HepG2 (cell line): ENCODE results near the gene CYP2W1. TPM values are rescaled to one million over a fixed set of nuclear protein-coding genes. Genes with fewer than 3 reads are reported as not detected.

Experiments used
- ATAC-seq: fragments of 200-7000 bp; cut with Tn5 transposase; 3 replicates; pipeline ENCODE4 v1.9.1; 2020; ENCODE audit warnings: mild to moderate bottlenecking, moderate library complexity
- BruUV-seq: library from RNA; stranded (reverse); fragments of 400-500 nt; replicated peaks from 2 replicates; lab custom pipeline; 2021; lab: Mats Ljungman, UMichigan
- CTCF ChIA-PET: fragments of 300-600 bp; formaldehyde crosslinking; extraction: SDS; loops from one replicate; lab custom pipeline; 2021; ENCODE audit warnings: low total read pairs, inconsistent platforms, low intra/inter-chr PET ratio; lab: Yijun Ruan, JAX
- POLR2A ChIA-PET: fragments of 350-600 bp; sonication (Branson Sonifier 250); formaldehyde crosslinking; loops from one replicate; lab custom pipeline; 2020; ENCODE audit warnings: antibody characterized with exemption, inconsistent platforms; lab: Yijun Ruan, JAX
- DNase-seq: peaks from one replicate; pipeline ENCODE4 v3.0.0-alpha.2; 2015; ENCODE audit warnings: low spot score
- FAIRE-seq: peaks from 3 replicates; lab custom pipeline; 2011; peaks lifted over from hg19 to GRCh38; lab: Jason Lieb, UNC
- H2AFZ ChIP-seq: one replicate; pipeline ENCODE4 v1.6.1; 2011; ENCODE audit warnings: low read length, inconsistent platforms
- H3K27ac ChIP-seq: fragments of 300-600 bp; 3 replicates; pipeline ENCODE4 v1.8.0; 2011; ENCODE audit warnings: mixed run types, mild to moderate bottlenecking, mixed read lengths, low read length, inconsistent platforms; ENCODE audit not compliant: insufficient read depth; ENCODE audit errors: extremely low read length
- H3K27me3 ChIP-seq, 2 experiments: fragments of 200-600 bp in 1 of 2; 2 replicates in 1 of 2; 3 replicates in 1 of 2; pipeline versions ENCODE4 v1.6.0 to v1.8.0; 2011; ENCODE audit warnings: low read length in 2 of 2, mild to moderate bottlenecking in 2 of 2, moderate library complexity in 2 of 2, inconsistent platforms in 1 of 2; ENCODE audit not compliant: insufficient read depth in 2 of 2, control insufficient read depth in 1 of 2
- H3K36me3 ChIP-seq, 2 experiments: fragments of 200-600 bp in 1 of 2; replicated peaks in 1 of 2; 2 replicates in 1 of 2; 3 replicates in 1 of 2; pipeline versions ENCODE4 v1.5.1 to v1.8.0; 2011; ENCODE audit warnings: low read length in 2 of 2, inconsistent platforms in 1 of 2; ENCODE audit not compliant: insufficient read depth in 2 of 2, control insufficient read depth in 1 of 2
- H3K4me1 ChIP-seq: 2 replicates; pipeline ENCODE4 v1.5.1; 2012; ENCODE audit warnings: low read length, inconsistent platforms; ENCODE audit not compliant: insufficient read depth
- H3K4me2 ChIP-seq: 2 replicates; pipeline ENCODE4 v1.6.0; 2011; ENCODE audit warnings: low read depth, low read length, inconsistent platforms
- H3K4me3 ChIP-seq, 3 experiments: fragments of 200-600 bp in 1 of 3; sonication (generic), shearing (Covaris generic) in 1 of 3; replicated peaks in 1 of 3; 2 replicates each; pipeline ENCODE4 v1.5.1; 2011 to 2016; ENCODE audit warnings: low read length in 3 of 3, inconsistent platforms in 2 of 3, low read depth in 2 of 3, mild to moderate bottlenecking in 2 of 3, control low read depth in 1 of 3, mixed read lengths in 1 of 3; ENCODE audit not compliant: insufficient read depth in 1 of 3
- H3K79me2 ChIP-seq: one replicate; pipeline ENCODE4 v1.6.1; 2011; ENCODE audit warnings: low read length, inconsistent platforms; ENCODE audit not compliant: insufficient read depth
- H3K9ac ChIP-seq: 2 replicates; pipeline ENCODE4 v1.6.0; 2011; ENCODE audit warnings: mild to moderate bottlenecking, low read depth, low read length, inconsistent platforms; ENCODE audit not compliant: insufficient read depth
- H3K9me3 ChIP-seq: 2 replicates; pipeline ENCODE4 v1.5.1; 2012; ENCODE audit warnings: mild to moderate bottlenecking, low read length
- H4K20me1 ChIP-seq: 2 replicates; pipeline ENCODE4 v1.6.0; 2011; ENCODE audit warnings: inconsistent platforms, mild to moderate bottlenecking, low read length, moderate library complexity; ENCODE audit not compliant: insufficient read depth
- CTCF ChIP-seq: sonication (generic); formaldehyde crosslinking; IDR thresholded peaks from 2 replicates; pipeline ENCODE4 v1.5.0; 2020; ENCODE audit warnings: mild to moderate bottlenecking, missing genetic modification reagents, moderate library complexity
- HNRNPH1 ChIP-seq: fragments of 200-400 bp; formaldehyde crosslinking; optimal IDR thresholded peaks from 2 replicates; pipeline ENCODE3; 2017; ENCODE audit warnings: mild to moderate bottlenecking, low read depth, low read length
- JUN ChIP-seq: sonication (generic); formaldehyde crosslinking; IDR thresholded peaks from 2 replicates; pipeline ENCODE4 v1.4.0; 2020; ENCODE audit warnings: mild to moderate bottlenecking, missing genetic modification reagents
- KLF12 ChIP-seq: sonication (generic); formaldehyde crosslinking; IDR thresholded peaks from 2 replicates; pipeline ENCODE4 v1.4.0; 2020; ENCODE audit warnings: missing genetic modification reagents, borderline replicate concordance
- ONECUT2 ChIP-seq: sonication (generic); formaldehyde crosslinking; IDR thresholded peaks from 2 replicates; pipeline ENCODE4 v1.4.0; 2020; ENCODE audit warnings: missing genetic modification reagents
- TAF1 ChIP-seq: sonication (generic); formaldehyde crosslinking; IDR thresholded peaks from 2 replicates; pipeline ENCODE4 v1.4.0; 2020; ENCODE audit warnings: missing genetic modification reagents
- ZFP36 ChIP-seq: fragments of 150-350 bp; IDR thresholded peaks from 2 replicates; pipeline ENCODE4 v1.6.1; 2018; ENCODE audit warnings: borderline replicate concordance, low read length, low read depth; ENCODE audit not compliant: partially characterized antibody
- ZHX1 ChIP-seq: sonication (generic); formaldehyde crosslinking; IDR thresholded peaks from 2 replicates; pipeline ENCODE4 v1.8.1; 2022; ENCODE audit warnings: low read depth, mild to moderate bottlenecking, missing genetic modification reagents
- ZNF235 ChIP-seq: sonication (generic); formaldehyde crosslinking; IDR thresholded peaks from 2 replicates; pipeline ENCODE4 v1.8.1; 2023; ENCODE audit warnings: mild to moderate bottlenecking, missing genetic modification reagents, borderline replicate concordance
- ZNF496 ChIP-seq: sonication (generic); formaldehyde crosslinking; IDR thresholded peaks from 2 replicates; pipeline ENCODE4 v1.8.1; 2023; ENCODE audit warnings: mild to moderate bottlenecking, moderate library complexity, missing genetic modification reagents; ENCODE audit not compliant: insufficient replicate concordance
- WGBS: methylation state at CpG from one replicate; pipeline ENCODE4 v1.1.6; 2017; ENCODE audit warnings: low lambda C conversion rate; 5-methylcytosine and 5-hydroxymethylcytosine counted together
- in situ Hi-C: cut with HindIII; loops from 2 replicates; pipeline ENCODE4 v1.10.0; 2017; ENCODE audit warnings: low pct_unique_long_range_greater_than_20kb; ENCODE audit not compliant: extremely low pct_ligation_motif_present
- intact Hi-C: fragments of 100-400 bp; cut with micrococcal nuclease; formaldehyde crosslinking; loops from one replicate; pipeline ENCODE4 v1.10.0; 2022; ENCODE audit not compliant: unreplicated experiment
- polyA plus RNA-seq, 8 experiments: library from polyadenylated mRNA; depleted of rRNA in 3 of 8; stranded (reverse) in 7 of 8; unstranded in 1 of 8; fragments of >200 nt; fragmentation: Illumina TruSeq in 4 of 8; extraction: Trizol in 4 of 8; gene quantifications; 2 replicates each; pipeline versions ENCODE4 v1.2.1 to v1.2.3, GENCODE V29; 2011 to 2016; ENCODE audit warnings: low read depth in 4 of 8, missing spikeins in 1 of 8, mixed read lengths in 1 of 8; ENCODE audit not compliant: insufficient read depth in 1 of 8
- total RNA-seq, 5 experiments: library from RNA; depleted of rRNA; stranded (reverse); fragments of >200 nt; fragmentation: Illumina TruSeq; extraction: Trizol; gene quantifications; 2 replicates each; pipeline ENCODE4 v1.2.3, GENCODE V29; 2016; ENCODE audit warnings: low read depth in 1 of 5
- TF ChIP-seq, protein P1 (sequence below): sonication (generic); formaldehyde crosslinking; IDR thresholded peaks from 2 replicates; pipeline ENCODE4 v1.4.0; 2020; ENCODE audit warnings: missing genetic modification reagents, borderline replicate concordance

Gene CYP2W1
- total and polyA plus RNA-seq, 2 of the 13 experiments (the other 11 are each of a cell fraction or from before 2014, with no cell fraction given) = 19.5 to 31.7 TPM

DNA sequence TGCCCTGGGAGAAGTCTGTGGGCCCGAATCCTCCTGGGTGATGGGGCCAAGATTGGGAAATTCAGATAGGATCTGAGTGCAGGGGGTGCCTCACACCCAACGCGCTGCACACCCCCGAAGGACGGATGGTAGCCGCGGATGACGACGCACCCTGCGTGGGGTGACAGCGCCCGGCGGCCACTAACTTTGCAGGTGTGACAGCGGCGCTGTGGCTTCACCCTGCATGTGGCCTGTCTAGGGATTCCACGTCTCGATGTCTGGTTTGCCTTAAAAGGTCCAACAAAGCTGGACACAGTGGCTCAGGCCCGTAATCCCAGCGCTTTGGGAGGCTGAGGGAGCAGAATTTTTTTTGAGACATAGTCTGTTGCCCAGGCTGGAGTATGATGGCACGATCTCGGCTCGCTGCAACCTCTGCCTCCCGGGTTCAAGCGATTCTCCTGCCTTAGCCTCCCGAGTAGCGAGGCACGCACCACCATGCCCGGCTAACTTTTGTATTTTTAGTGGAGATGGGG lies 47.1 kb upstream of the CYP2W1 start:
- WGBS = 91% methylated on average over 22 of the region's 28 CpGs
- no peak for DNase-seq
- Histone ChIP-seq H3K9me3 (no peaks in the 10 kb centered on the region), H4K20me1 (no peaks in the 10 kb centered on the region), H2AFZ (no peak overlapping the region), H3K36me3 (no peaks in the 10 kb centered on the region), H3K27me3 (no peaks in the 10 kb centered on the region), H3K4me3 (no peak overlapping the region), H3K79me2 (no peaks in the 10 kb centered on the region), H3K9ac (no peak overlapping the region), H3K27ac (no peak overlapping the region), H3K4me1 (peaks cover 19% of the 10 kb centered on the region), H3K4me2 (no peak overlapping the region)
- in situ Hi-C loops (no loop called here), intact Hi-C loops (no loop called here)
- no peak for FAIRE-seq
- POLR2A ChIA-PET = no interaction called here
- ATAC-seq = no peak
- no peak for TF ChIP-seq ONECUT2
- TF ChIP-seq TAF1 (CRISPR knock-in tag) = no peak
- no peak for TF ChIP-seq KLF12 (CRISPR knock-in tag)
- TF ChIP-seq ZHX1 (CRISPR knock-in tag) = no peak
- TF ChIP-seq ZNF235 (CRISPR knock-in tag) = no peak
- TF ChIP-seq JUN (CRISPR knock-in tag) = no peak
- TF ChIP-seq, protein P1, sequence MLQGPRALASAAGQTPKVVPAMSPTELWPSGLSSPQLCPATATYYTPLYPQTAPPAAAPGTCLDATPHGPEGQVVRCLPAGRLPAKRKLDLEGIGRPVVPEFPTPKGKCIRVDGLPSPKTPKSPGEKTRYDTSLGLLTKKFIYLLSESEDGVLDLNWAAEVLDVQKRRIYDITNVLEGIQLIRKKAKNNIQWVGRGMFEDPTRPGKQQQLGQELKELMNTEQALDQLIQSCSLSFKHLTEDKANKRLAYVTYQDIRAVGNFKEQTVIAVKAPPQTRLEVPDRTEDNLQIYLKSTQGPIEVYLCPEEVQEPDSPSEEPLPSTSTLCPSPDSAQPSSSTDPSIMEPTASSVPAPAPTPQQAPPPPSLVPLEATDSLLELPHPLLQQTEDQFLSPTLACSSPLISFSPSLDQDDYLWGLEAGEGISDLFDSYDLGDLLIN = no peak
- no peak for TF ChIP-seq ZFP36
- TF ChIP-seq ZNF496 (CRISPR knock-in tag) = no peak
- no peak for TF ChIP-seq HNRNPH1
- TF ChIP-seq CTCF = no peak
- CTCF ChIA-PET = no interaction called here
- BruUV-seq = no TSS peak
